ENCODE results near the gene ZNF556.

Gene ZNF556

GRCh38 chr19:2867025-2867991, at the start of gene ZNF556:
TSS of gene ZNF556 (plus strand) at chr19:2867335. CDS start at chr19:2867422, 87 bp downstream.
- DNase-seq = no peak

DNA sequence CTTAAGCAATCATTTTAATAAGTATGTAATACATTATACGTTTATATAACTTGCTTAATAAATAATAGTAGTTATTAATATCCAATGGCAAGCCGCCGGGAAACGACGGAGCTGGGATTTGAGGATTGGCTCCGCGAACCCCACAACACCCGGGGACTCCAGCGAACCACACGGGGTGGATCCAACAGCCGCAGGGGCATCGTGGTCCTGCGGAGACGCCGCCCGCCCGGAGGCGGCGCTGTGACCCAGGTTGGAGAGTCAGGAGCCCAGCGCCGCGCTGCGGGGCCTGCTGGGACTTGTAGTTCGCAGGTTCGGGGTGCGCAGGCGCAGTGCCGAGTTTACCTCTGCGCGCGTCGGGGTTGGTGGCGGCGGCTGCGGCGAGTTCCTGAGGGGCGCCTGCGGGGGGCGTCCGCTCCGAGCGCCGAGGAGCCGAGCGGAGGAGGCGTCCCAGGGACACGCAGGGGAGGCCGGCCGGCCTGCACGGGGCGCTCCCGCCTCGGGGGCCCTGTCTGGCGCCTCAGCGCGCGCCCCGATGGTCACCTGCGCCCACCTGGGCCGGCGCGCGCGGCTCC, 47.5 kb upstream of the ZNF556 start, which contains the start of gene ZNF554:
ZNF554 (plus strand) TSS at position 329 of the 572 bp plus-strand sequence; CDS start at position 533, 204 bp downstream.
- peak; percentile 97 for DNase-seq

DNA sequence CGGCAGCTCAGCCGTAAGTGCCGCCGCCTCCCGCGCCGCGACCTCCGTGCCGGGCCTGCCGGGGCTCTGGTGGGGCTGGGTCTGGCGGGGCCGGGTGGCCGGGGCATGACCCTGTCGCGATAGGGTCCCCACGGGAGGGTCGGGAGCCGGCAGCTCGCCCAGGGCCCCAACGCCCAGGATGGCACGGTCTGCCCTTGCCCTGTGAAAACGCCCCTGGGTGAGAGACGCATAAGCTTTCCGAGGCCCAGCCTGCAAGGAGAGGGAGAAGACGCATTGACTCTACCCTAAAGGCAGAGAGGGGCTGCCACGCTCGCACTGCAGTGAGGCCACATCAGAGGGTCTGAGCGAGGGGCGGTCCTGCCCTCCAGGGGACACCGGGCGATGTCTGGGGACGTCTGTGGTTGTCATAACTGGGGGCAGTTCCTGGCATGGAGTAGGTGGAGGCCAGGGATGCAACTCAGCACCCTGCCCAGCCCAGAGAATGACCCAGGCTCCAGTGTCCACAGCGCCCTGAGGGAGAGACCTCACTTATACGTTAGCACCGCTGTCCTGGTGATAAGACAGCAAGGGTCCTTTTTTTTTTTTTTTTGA, 46.9 kb upstream of the ZNF556 start:
- no peak for DNase-seq

GRCh38 chr19:2822846-2823245, 44.3 kb upstream of the ZNF556 start:
- DNase-seq = no peak

DNA sequence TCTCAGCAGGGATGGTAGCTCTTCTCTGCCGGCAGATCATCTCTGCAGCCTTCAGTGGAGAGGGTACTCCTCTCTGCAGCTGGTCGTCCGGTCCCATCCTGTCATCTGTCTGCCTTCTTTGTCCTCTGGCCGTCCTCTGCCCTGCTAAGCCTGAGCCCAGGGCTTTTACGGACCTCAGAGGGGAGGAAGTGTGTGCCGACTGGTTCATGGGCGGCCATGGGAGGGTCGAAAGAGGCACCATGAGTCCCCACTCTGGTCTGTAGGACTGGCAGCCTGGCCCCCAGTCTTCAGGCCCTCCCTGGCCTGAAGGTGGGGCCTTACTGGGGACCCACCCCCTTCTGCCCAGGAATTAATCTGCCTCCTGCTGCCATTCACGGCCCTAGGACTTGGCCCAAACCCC, 43.5 kb upstream of the ZNF556 start:
- DNase-seq = no peak

DNA sequence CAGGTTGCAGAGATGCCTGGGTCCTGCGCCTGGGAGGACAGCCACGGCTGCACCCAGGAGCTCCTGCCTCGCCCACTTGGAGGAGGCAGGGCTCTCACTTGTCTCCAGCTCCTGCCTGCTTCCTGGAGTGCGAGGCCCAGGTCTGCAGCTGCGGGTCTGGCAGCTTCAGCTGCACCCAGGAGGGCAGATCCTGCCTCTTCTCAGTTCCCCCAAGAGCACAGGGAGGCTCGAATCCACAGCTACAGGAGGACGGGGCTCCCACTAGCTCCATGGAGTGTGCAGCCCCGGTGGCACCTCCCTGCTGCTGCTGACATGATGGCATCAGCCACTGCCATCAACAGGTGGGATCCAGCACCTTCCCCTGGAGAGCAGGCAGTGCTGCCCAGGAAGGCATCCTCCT, 43.0 kb upstream of the ZNF556 start:
- DNase-seq = no peak

- no peak for DNase-seq
These were observed 40.1 kb upstream of the ZNF556 start for GRCh38 chr19:2827022-2827421.

DNA sequence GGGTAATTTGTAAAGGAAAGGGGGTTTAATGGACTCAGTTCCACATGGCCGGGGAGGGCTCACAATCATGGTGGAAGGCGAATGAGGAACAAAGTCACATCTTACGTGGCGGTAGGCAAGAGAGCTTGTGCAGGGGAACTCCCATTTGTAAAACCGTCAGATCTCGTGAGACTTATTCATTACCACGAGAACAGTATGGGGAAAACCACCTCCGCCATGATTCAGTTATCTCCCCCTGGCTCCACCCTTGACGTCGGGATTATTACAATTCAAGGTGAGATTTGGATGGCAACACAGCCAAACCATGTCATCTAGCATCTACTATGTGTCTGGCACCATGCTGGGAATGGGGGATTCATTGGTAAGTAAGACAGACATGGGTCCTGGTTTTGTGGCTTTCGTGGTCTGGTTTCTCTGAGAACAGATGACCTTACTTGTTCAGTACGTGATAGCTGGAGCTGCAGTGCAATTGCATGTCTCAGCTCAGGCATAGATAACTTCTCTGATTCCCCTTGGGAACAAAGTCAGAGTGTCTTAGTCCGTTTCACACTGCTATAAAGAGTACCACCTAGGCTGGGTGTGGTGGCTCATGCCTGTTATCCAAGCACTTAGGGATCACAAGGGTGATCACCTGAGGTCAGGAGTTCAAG, 39.2 kb upstream of the ZNF556 start:
- no peak for DNase-seq

- DNase-seq = no peak
These were observed 32.8 kb upstream of the ZNF556 start for GRCh38 chr19:2834294-2834871.

DNA sequence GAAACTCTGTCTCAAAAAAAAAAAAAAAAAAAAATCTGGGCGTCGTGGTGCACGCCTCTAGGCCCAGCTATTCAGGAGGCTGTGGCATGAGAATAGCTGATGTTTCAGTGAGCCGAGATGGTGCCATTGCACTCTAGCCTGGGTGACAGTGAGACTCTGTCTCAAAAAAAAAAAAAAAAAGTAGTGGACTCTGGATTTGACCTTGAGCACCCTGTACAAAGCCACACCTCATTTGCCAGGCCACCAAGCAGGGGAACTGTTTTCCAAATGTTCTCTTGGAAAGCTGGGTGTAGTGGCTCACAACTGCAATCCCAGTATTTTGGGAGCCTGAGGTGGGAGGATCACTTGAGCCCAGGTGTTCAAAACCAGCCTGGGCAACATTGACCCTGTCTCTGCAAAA, 29.7 kb upstream of the ZNF556 start:
- no peak for DNase-seq

DNA sequence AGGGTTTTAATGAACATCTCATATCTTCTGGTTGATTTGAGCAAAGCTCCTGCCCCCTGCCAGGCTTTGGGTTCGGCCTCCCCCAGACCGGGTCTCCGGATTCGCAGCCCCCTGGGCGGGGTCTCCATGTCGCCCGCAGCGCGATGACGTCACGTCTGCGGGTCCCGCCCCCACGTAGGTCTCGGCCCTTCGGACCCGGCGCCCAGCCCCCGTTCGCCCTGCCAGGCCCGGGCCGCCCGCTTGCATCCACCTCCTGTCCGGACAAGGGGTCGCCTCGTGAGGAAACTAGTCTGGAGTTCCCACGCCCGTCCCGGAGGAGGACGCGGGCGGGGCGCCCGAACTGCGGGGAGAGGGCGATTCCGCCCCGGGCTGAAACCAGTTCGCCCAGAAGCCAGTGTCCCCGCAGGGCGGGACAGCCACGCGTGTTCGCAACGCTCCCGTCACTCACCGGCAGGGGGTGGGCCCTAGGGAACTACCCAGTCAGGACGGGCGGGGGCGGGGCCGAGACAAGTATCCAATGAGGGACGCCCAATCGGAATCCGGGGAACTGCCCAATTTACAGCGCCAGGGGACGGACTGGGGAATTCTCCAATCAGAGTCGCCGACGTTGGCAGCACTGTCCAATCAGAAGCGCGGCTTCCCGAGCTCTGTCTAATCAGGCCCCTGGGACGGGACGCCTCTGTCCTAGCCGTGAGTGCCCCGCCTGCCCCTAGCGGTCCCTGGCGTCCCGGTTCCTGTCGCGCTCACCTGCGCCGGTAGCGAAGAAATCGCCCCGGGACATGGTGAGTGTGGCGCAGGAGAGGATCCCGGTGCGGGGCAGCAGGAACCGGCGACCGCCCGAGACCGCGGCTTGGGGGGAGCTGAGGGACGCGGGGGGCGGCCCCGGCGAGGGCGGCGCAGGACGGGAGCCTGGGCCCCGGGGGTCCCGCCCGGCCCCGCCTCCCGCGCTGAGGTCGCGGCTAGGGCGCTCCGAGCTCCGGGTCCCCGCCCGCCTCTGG, 26.0 kb upstream of the ZNF556 start, which contains the start of gene ZNF555:
ZNF555 (plus strand) TSS at position 682 of the 998 bp plus-strand sequence; CDS start at position 780, 98 bp downstream.
- peak; percentile 97 for DNase-seq

DNA sequence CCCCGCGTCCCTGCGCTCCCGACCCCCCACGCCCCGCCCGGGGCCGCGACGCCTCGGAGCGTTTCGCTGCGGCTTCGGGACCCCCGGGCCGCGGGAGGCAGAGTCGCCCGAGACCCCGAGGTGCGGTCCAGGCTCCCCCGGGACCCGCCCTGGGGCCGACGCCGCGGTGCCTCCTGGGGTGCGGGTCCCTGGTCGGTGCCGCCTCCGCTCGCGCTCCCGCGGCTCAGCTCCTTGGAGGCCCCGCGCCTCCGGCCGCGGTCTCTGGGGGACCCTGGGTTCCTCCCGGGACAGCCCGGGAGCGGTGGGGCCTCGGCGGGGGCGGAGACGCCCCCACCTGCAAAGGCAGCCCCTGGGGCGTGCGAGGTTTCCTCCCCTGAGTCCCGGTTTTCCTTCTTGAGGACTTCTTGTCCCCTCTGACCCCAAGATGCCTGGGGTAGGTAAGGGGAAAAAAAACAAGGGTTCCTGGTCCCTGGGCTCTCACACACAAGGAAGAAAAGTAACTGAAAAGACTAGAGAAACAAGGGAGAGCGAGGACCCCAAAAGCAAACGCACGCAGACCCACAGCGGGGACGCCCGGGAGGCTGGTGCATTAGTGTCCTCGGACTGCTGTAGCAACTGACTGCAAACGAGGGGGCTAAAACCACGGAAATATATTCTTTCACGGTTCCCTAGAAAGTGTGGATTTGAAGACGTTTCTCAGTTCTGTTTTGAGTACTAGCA, 25.1 kb upstream of the ZNF556 start:
- no peak for DNase-seq

DNA sequence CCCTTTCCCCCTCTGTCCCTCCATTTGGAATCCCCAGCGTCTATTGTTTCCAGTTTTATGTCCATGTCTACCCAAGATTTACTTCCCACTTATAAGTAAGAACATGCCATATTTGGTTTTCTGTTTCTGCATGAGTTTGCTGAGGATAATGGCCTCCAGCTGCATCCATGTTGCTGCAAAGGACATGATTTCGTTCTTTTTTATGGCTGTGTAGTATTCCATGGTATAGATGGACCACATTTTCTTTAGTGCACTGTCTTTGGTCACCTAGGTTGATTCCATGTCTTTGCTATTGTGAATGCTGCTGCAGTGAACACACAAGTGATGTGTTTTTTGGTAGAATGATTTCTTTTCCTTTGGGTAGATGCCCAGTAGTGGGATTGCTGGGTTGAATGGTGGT, 22.0 kb upstream of the ZNF556 start:
- no peak for DNase-seq

DNA sequence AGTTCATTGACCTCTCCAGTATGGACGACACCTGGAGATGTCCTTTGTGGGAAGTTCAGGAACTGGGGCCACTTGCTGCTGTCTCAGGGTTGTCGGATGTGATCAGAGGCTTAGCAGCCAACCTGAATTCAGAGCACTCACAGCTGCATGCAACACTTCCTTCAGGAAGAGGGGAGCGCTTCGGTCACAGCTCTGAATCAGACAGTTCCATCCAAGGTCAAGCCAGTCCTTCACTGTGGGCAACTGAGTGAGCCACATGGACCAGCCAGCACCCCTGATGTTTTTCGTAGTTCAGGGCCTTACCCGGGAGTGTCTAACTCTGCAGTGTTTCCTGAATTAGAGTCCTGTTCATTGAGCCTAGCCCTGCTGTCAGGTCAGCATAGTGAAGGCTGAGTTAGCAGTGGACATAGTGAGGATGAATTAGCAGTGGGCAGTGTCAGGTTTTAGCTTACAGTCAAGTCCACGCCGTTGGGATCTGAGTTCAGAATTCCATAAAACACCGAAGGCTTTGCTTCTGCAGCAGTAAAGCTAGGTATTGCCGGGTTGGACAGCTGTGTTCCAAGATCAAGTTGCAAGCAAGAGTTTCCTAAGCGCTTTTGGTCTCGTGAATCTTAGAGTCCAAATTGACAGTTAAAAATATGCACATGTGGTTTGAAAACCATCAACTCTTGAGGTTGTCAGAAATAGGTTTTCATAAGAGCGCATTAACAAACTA, 20.8 kb upstream of the ZNF556 start:
- no peak for DNase-seq

DNA sequence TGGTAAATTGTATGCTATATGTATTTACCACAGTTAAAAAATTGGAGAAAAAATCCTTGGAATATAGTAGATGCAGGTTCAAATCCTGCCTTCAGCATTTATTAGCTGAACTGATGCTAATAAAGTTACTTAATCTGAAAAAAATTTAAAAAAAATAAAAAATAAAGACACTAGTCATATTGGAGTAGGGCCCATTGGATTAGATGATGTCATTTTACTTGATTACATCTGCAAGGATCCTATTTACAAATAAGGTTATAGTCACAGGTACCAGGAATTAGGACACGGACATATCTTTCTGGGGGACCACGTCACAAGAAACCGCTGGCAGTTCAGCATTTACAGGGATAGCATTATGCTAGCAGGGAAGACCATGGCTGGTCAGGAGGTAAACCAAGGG, 19.6 kb upstream of the ZNF556 start:
- DNase-seq = no peak

- DNase-seq = no peak
These were observed 18.5 kb upstream of the ZNF556 start for GRCh38 chr19:2848616-2849015.

GRCh38 chr19:2850256-2850925, 16.7 kb upstream of the ZNF556 start:
- DNase-seq = no peak

GRCh38 chr19:2852598-2852997, 14.5 kb upstream of the ZNF556 start:
- no peak for DNase-seq

- DNase-seq = no peak
These were observed 14.0 kb upstream of the ZNF556 start for GRCh38 chr19:2853015-2853606.

Data from activated CD4-positive, alpha-beta T cell treated with anti-CD3 and anti-CD28 coated beads, Interleukin-2, amount 50 U/mL, for 16 hours (primary cell).